ENCODE data around the gene ELOA. TPM values are rescaled to one million over a fixed set of nuclear protein-coding genes. Genes with fewer than 3 reads are reported as not detected.

ELOA gene
- total and polyA plus RNA-seq, 9 of the 15 experiments (the other 6 are each of a cell fraction or from before 2014, with no cell fraction given), result 31.9 to 98.6 (median 61.3) TPM

DNA sequence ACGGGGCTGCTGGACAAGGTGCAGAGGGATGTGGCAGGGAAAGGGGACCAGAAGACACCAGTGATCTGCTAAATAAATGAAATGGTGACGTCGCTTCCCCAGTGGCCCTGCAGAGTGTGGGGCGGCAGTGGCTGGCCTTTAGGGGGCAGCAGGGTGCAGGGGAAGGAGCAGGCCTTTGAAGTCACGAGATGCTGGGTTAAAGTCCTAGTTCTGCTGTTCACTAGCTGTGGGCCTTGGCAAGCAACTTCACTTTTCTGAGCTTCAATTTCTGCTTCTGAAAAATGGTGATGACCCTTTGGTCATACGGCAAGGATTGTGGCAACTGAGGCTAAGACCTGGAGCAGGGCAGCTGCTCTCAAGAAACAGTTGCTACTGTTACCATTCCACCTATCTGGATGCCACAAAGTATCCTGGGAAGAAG is 66.5 kb downstream of the ELOA start (continued):
- TF ChIP-seq, protein P1, sequence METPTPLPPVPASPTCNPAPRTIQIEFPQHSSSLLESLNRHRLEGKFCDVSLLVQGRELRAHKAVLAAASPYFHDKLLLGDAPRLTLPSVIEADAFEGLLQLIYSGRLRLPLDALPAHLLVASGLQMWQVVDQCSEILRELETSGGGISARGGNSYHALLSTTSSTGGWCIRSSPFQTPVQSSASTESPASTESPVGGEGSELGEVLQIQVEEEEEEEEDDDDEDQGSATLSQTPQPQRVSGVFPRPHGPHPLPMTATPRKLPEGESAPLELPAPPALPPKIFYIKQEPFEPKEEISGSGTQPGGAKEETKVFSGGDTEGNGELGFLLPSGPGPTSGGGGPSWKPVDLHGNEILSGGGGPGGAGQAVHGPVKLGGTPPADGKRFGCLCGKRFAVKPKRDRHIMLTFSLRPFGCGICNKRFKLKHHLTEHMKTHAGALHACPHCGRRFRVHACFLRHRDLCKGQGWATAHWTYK (CRISPR knock-in tag; IDR thresholded peaks at IDR 0.05), result no peak
- TF ChIP-seq, protein P2, sequence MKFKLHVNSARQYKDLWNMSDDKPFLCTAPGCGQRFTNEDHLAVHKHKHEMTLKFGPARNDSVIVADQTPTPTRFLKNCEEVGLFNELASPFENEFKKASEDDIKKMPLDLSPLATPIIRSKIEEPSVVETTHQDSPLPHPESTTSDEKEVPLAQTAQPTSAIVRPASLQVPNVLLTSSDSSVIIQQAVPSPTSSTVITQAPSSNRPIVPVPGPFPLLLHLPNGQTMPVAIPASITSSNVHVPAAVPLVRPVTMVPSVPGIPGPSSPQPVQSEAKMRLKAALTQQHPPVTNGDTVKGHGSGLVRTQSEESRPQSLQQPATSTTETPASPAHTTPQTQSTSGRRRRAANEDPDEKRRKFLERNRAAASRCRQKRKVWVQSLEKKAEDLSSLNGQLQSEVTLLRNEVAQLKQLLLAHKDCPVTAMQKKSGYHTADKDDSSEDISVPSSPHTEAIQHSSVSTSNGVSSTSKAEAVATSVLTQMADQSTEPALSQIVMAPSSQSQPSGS (CRISPR knock-in tag; IDR thresholded peaks at IDR 0.05), result peak; percentile 92
- TF ChIP-seq, protein P3, sequence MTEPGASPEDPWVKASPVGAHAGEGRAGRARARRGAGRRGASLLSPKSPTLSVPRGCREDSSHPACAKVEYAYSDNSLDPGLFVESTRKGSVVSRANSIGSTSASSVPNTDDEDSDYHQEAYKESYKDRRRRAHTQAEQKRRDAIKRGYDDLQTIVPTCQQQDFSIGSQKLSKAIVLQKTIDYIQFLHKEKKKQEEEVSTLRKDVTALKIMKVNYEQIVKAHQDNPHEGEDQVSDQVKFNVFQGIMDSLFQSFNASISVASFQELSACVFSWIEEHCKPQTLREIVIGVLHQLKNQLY (CRISPR knock-in tag; conservative IDR thresholded peaks at IDR 0.05), result no peak
- TF ChIP-seq, protein P4, sequence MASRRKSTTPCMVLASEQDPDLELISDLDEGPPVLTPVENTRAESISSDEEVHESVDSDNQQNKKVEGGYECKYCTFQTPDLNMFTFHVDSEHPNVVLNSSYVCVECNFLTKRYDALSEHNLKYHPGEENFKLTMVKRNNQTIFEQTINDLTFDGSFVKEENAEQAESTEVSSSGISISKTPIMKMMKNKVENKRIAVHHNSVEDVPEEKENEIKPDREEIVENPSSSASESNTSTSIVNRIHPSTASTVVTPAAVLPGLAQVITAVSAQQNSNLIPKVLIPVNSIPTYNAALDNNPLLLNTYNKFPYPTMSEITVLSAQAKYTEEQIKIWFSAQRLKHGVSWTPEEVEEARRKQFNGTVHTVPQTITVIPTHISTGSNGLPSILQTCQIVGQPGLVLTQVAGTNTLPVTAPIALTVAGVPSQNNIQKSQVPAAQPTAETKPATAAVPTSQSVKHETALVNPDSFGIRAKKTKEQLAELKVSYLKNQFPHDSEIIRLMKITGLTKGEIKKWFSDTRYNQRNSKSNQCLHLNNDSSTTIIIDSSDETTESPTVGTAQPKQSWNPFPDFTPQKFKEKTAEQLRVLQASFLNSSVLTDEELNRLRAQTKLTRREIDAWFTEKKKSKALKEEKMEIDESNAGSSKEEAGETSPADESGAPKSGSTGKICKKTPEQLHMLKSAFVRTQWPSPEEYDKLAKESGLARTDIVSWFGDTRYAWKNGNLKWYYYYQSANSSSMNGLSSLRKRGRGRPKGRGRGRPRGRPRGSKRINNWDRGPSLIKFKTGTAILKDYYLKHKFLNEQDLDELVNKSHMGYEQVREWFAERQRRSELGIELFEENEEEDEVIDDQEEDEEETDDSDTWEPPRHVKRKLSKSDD (conservative IDR thresholded peaks at IDR 0.05; ENCODE audit: low read length), result no peak
- TF ChIP-seq MECOM (CRISPR knock-in tag; IDR thresholded peaks at IDR 0.05), result no peak
- TF ChIP-seq TBL1XR1 (IDR thresholded peaks at IDR 0.05; ENCODE audit: low read length in 2 of 2), result no peak
- TF ChIP-seq NUFIP1 (IDR thresholded peaks at IDR 0.05; ENCODE audit: partially characterized antibody), result no peak
- TF ChIP-seq PCBP1 (IDR thresholded peaks at IDR 0.05; ENCODE audit: low read depth, low read length, poor library complexity, severe bottlenecking), result no peak
- TF ChIP-seq POLR2B (IDR thresholded peaks at IDR 0.05; ENCODE audit: low read depth, partially characterized antibody), result no peak
- TF ChIP-seq, protein P5, sequence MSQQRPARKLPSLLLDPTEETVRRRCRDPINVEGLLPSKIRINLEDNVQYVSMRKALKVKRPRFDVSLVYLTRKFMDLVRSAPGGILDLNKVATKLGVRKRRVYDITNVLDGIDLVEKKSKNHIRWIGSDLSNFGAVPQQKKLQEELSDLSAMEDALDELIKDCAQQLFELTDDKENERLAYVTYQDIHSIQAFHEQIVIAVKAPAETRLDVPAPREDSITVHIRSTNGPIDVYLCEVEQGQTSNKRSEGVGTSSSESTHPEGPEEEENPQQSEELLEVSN (IDR thresholded peaks at IDR 0.05; ENCODE audit: borderline replicate concordance in 1 of 2, extremely low read depth in 1 of 2, insufficient read depth in 1 of 2, insufficient read length in 1 of 2, low read depth in 1 of 2, low read length in 1 of 2, poor library complexity in 1 of 2, severe bottlenecking in 1 of 2), result no peak
- no peak for TF ChIP-seq DPF2 (IDR thresholded peaks at IDR 0.05)
- no peak for TF ChIP-seq RBM14 (IDR thresholded peaks at IDR 0.05; ENCODE audit: borderline replicate concordance, insufficient read depth, low read depth, low read length)
- TF ChIP-seq ZNF12 (CRISPR knock-in tag; IDR thresholded peaks at IDR 0.05), result no peak
- no peak for TF ChIP-seq RBM15 (IDR thresholded peaks at IDR 0.05; ENCODE audit: insufficient read depth, low read length)
- no peak for TF ChIP-seq GATAD2B (IDR thresholded peaks at IDR 0.05; ENCODE audit: borderline replicate concordance)
- TF ChIP-seq, protein P6, sequence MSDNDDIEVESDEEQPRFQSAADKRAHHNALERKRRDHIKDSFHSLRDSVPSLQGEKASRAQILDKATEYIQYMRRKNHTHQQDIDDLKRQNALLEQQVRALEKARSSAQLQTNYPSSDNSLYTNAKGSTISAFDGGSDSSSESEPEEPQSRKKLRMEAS (CRISPR knock-in tag; IDR thresholded peaks at IDR 0.05), result peak; percentile 48
- no peak for TF ChIP-seq ZNF696 (CRISPR knock-in tag; conservative IDR thresholded peaks at IDR 0.05)
- no peak for TF ChIP-seq PHF20 (IDR thresholded peaks at IDR 0.05; ENCODE audit: partially characterized antibody)
- no peak for TF ChIP-seq TAF15 (IDR thresholded peaks at IDR 0.05; ENCODE audit: low read depth, low read length)
- no peak for TF ChIP-seq ZNF77 (CRISPR knock-in tag; IDR thresholded peaks at IDR 0.05)
- TF ChIP-seq ZNF436 (CRISPR knock-in tag; IDR thresholded peaks at IDR 0.05), result no peak
- no peak for TF ChIP-seq NRF1 (conservative IDR thresholded peaks at IDR 0.05 in 1 of 2, IDR thresholded peaks at IDR 0.05 in 1 of 2)

Data from K562 (cell line).